Smooth muscle cell (in vitro differentiated cells): Measurements from ENCODE around the gene GRIK4. TPM values are rescaled to one million over a fixed set of nuclear protein-coding genes. Genes with fewer than 3 reads are reported as not detected.
A peak's percentile ranks its signal among the peaks of the same experiment; 100 is the strongest.

Experiments
- DNase-seq: peaks from one replicate; lab custom pipeline; 2025; ENCODE audit not compliant: unreplicated experiment; lab: John Stamatoyannopoulos, UW
- H2AFZ ChIP-seq: fragments of 200-600 bp; sonication (generic); 2 replicates; pipeline ENCODE4 v1.6.0; 2016; ENCODE audit warnings: antibody characterized with exemption, low read depth, mild to moderate bottlenecking
- H3F3A ChIP-seq: fragments of 200-600 bp; sonication (generic); 2 replicates; pipeline ENCODE4 v1.6.0; 2017; ENCODE audit warnings: antibody characterized with exemption, low read depth
- H3K27ac ChIP-seq: fragments of 200-600 bp; sonication (generic); 2 replicates; pipeline ENCODE4 v1.5.1; 2016; ENCODE audit warnings: low read depth, mild to moderate bottlenecking
- H3K27me3 ChIP-seq: fragments of 200-600 bp; sonication (generic); 2 replicates; pipeline ENCODE4 v1.6.1; 2016; ENCODE audit warnings: low read depth, mild to moderate bottlenecking
- H3K36me3 ChIP-seq: fragments of 200-600 bp; sonication (generic); 2 replicates; pipeline ENCODE4 v1.5.1; 2016; ENCODE audit warnings: low read depth
- H3K4me1 ChIP-seq: fragments of 200-600 bp; sonication (generic); 2 replicates; pipeline ENCODE4 v1.5.1; 2016; ENCODE audit warnings: low read depth
- H3K4me2 ChIP-seq: fragments of 200-600 bp; sonication (generic); 2 replicates; pipeline ENCODE4 v1.6.0; 2016; ENCODE audit warnings: mild to moderate bottlenecking
- H3K4me3 ChIP-seq: fragments of 200-600 bp; sonication (generic); 2 replicates; pipeline ENCODE4 v1.5.1; 2016; ENCODE audit warnings: mild to moderate bottlenecking
- H3K79me2 ChIP-seq: fragments of 200-600 bp; sonication (generic); 2 replicates; pipeline ENCODE4 v1.6.0; 2016; ENCODE audit warnings: low read depth, mild to moderate bottlenecking
- H3K9ac ChIP-seq: fragments of 200-600 bp; sonication (generic); 2 replicates; pipeline ENCODE4 v1.6.0; 2016; ENCODE audit warnings: low read depth
- H3K9me3 ChIP-seq: fragments of 200-600 bp; sonication (generic); replicated peaks from 2 replicates; pipeline ENCODE4 v1.5.1; 2016; ENCODE audit warnings: low read depth
- H4K20me1 ChIP-seq: fragments of 200-600 bp; sonication (generic); 2 replicates; pipeline ENCODE4 v1.6.0; 2016; ENCODE audit warnings: low read depth
- CTCF ChIP-seq: fragments of 200-600 bp; sonication (generic); IDR thresholded peaks from 2 replicates; pipeline ENCODE4 v1.5.1; 2017; ENCODE audit warnings: borderline replicate concordance, mild to moderate bottlenecking, antibody characterized with exemption; ENCODE audit not compliant: insufficient read depth, poor library complexity, severe bottlenecking
- WGBS: methylation state at CpG from one replicate; pipeline ENCODE4 v1.1.7; 2016; ENCODE audit warnings: low lambda C conversion rate; 5-methylcytosine and 5-hydroxymethylcytosine counted together
- polyA plus RNA-seq: library from polyadenylated mRNA; unstranded; fragments of >200 nt; fragmentation: Nextera tagmentation; extraction: Ambion mirVana; gene quantifications from 2 replicates; pipeline ENCODE4 v1.2.1, GENCODE V29; 2016
- total RNA-seq: library from RNA; depleted of rRNA; stranded (reverse); fragments of >200 nt; gene quantifications from 2 replicates; pipeline ENCODE4 v1.2.3, GENCODE V29; 2014

GRIK4 gene
- total and polyA plus RNA-seq, 2 experiments from 2014 or later: not detected

- Histone ChIP-seq H3K4me1 (no peaks in the 10 kb centered on the region), H3F3A (peaks cover 5% of the 10 kb centered on the region), H3K36me3 (peaks cover 57% of the 10 kb centered on the region), H3K9me3 (no peaks in the 10 kb centered on the region), H3K4me3 (no peak overlapping the region), H3K4me2 (no peak overlapping the region), H4K20me1 (peaks cover 6% of the 10 kb centered on the region), H2AFZ (no peak overlapping the region), H3K27me3 (no peaks in the 10 kb centered on the region), H3K27ac (no peak overlapping the region), H3K9ac (no peak overlapping the region), H3K79me2 (peaks cover 3% of the 10 kb centered on the region)
- 73% methylated on average over 6 of the region's 6 CpGs for WGBS
- DNase-seq: no peak
- TF ChIP-seq CTCF: no peak
Measured at GRCh38 chr11:120467627-120468026, 43.9 kb upstream of the GRIK4 start.

DNA sequence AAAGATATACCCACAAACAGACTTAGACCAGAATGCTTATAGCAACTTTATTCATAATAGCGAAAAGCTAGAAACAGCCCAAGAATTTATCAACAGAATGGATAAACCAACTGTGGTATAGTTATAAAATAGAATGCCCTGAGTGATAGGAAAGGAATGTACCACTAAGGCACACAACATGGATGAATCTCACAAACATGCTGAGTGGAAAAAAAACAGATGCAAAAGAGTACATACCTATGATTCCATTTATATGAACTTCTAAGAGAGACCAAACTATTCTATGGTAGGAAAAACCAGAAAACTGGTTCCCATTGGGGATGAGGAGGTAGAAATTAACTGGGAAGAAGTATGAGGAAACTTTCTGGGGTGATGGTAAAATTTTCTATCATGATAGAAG lies 40.4 kb upstream of the GRIK4 start:
- no peaks in the 10 kb centered on the region for H3K27me3 ChIP-seq
- no peaks in the 10 kb centered on the region for H3K9me3 ChIP-seq
- 23% methylated on average over 1 of the region's 1 CpG for WGBS
- H4K20me1 ChIP-seq: no peaks in the 10 kb centered on the region
- H3K36me3 ChIP-seq: peaks cover 41% of the 10 kb centered on the region
- no peaks in the 10 kb centered on the region for H3K79me2 ChIP-seq
- no peak overlapping the region for H2AFZ ChIP-seq
- no peak for DNase-seq
- no peaks in the 10 kb centered on the region for H3K4me1 ChIP-seq
- TF ChIP-seq CTCF: no peak
- peak overlapping the region; percentile 65 for H3K4me2 ChIP-seq
- no peak overlapping the region for H3K9ac ChIP-seq
- H3K27ac ChIP-seq: peak overlapping the region; percentile 69
- no peak overlapping the region for H3K4me3 ChIP-seq
- H3F3A ChIP-seq: peaks cover 5% of the 10 kb centered on the region

- Histone ChIP-seq H3K27me3 (no peaks in the 10 kb centered on the region), H2AFZ (no peak overlapping the region), H3K36me3 (peaks cover 43% of the 10 kb centered on the region), H3K4me3 (no peak overlapping the region), H3K4me2 (no peak overlapping the region), H3F3A (peaks cover 5% of the 10 kb centered on the region), H4K20me1 (no peaks in the 10 kb centered on the region), H3K4me1 (no peaks in the 10 kb centered on the region), H3K79me2 (no peaks in the 10 kb centered on the region), H3K9me3 (no peaks in the 10 kb centered on the region), H3K9ac (no peak overlapping the region), H3K27ac (no peak overlapping the region)
- 99% methylated on average over 3 of the region's 3 CpGs for WGBS
- no peak for DNase-seq
- TF ChIP-seq CTCF: no peak
Measured at GRCh38 chr11:120471994-120472393, 39.6 kb upstream of the GRIK4 start.

GRCh38 chr11:120473503-120473902 lies 38.0 kb upstream of the GRIK4 start:
- H4K20me1 ChIP-seq: no peaks in the 10 kb centered on the region
- H3K9ac ChIP-seq: no peak overlapping the region
- no peak overlapping the region for H3K4me3 ChIP-seq
- peaks cover 5% of the 10 kb centered on the region for H3F3A ChIP-seq
- no peak overlapping the region for H3K4me2 ChIP-seq
- no peaks in the 10 kb centered on the region for H3K4me1 ChIP-seq
- no peaks in the 10 kb centered on the region for H3K9me3 ChIP-seq
- H3K79me2 ChIP-seq: no peaks in the 10 kb centered on the region
- WGBS: 95% methylated on average over 3 of the region's 3 CpGs
- no peak for TF ChIP-seq CTCF
- no peak overlapping the region for H2AFZ ChIP-seq
- DNase-seq: no peak
- no peak overlapping the region for H3K27ac ChIP-seq
- H3K27me3 ChIP-seq: no peaks in the 10 kb centered on the region
- H3K36me3 ChIP-seq: peaks cover 42% of the 10 kb centered on the region
